SK-N-MC (cell line): ENCODE results near the gene COMMD9.

ENCODE experiments used
- EZH2 ChIP-seq: fragments of 200-600 bp; sonication (generic); IDR thresholded peaks from one replicate; pipeline ENCODE4 v1.6.1; 2017; ENCODE audit warnings: antibody characterized with exemption
- POLR2AphosphoS5 ChIP-seq: IDR thresholded peaks from 2 replicates; pipeline ENCODE4 v1.6.1; 2012; ENCODE audit warnings: mild to moderate bottlenecking, low read depth, low read length, borderline replicate concordance

DNA sequence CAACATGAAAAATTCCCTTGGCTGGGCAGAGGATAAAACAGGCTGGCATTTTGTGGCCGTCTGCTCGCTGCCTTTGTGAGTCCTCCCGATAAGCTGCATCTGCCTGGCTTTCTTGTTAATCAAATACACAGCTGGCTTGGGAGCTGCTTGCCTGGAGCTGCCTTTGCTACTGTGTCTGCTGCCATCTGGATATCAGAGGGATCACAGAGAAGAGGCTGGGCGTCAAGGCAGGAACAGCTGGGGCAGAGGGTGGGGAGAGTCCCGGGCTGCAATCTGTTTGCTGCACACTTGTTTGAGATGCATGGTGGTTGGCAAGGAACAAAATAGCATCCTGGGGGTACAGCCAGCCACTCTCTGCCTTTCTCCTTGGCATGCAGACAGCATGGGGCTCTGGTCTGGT lies 36.0 kb downstream of the COMMD9 start:
- TF ChIP-seq POLR2AphosphoS5 (no peak), EZH2 (no peak)
